Measurements from ENCODE around the gene SDK1.
A peak's percentile ranks its signal among the peaks of the same experiment; 100 is the strongest.

The SDK1 gene

DNA sequence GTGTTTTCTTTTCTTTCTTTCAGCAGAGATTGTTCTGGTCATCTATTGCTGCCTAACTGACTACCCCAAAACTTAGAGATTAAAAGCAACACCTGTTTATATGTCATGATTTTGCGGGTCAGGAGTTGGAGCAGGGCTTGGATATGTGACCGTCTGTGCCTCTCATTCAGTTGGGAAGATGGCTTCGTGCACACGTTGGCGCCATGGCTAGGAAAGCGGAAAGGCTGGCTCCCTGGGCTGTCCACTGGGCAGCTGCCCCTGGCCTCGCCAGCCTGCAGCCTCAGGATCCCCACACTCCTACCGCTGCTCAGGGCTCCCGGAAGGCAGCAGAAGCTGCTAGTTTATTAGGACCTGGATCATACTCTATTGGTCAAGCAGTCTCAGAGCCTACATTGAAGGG lies 742.9 kb downstream of the SDK1 start:
- no peak overlapping the region for H2BK12ac ChIP-seq (ENCODE audit: low read length)
- H3K4me1 ChIP-seq (ENCODE audit: control insufficient read depth in 2 of 2, insufficient read depth in 1 of 2, low read depth in 1 of 2, low read length in 2 of 2): peaks cover 0 to 1% of the 10 kb centered on the region in 2 donors
- H3K27ac ChIP-seq (replicated peaks; ENCODE audit: low read length): no peak overlapping the region
- no peak for DNase-seq (ENCODE audit: low spot score)
- H4K91ac ChIP-seq (ENCODE audit: low read depth, low read length, poor library complexity): no peak overlapping the region
- no peak overlapping the region for H3K4me2 ChIP-seq (ENCODE audit: insufficient read depth, low read length, poor library complexity, severe bottlenecking)
- no peak overlapping the region for H3K4ac ChIP-seq (ENCODE audit: low read length)
- H3K9ac ChIP-seq (ENCODE audit: low read depth, low read length, poor library complexity): no peak overlapping the region
- no peak overlapping the region for H2AK5ac ChIP-seq (ENCODE audit: low read depth, low read length)
- no peak overlapping the region for H3K18ac ChIP-seq (ENCODE audit: low read length)
- no peak overlapping the region for H2BK5ac ChIP-seq (ENCODE audit: low read length)
- H2BK120ac ChIP-seq (ENCODE audit: low read depth, low read length): no peak overlapping the region
- no peak overlapping the region for H4K8ac ChIP-seq (ENCODE audit: low read depth, low read length)
- H3K23ac ChIP-seq (ENCODE audit: low read depth, low read length, poor library complexity): no peak overlapping the region
- no peaks in the 10 kb centered on the region for H3K9me3 ChIP-seq (replicated peaks in 1 of 2; ENCODE audit: control insufficient read depth in 2 of 2, insufficient read depth in 1 of 2, low read depth in 1 of 2, low read length in 2 of 2)
- H3K14ac ChIP-seq (ENCODE audit: low read length): no peak overlapping the region
- WGBS, 2 donors (ENCODE audit: extremely low coverage in 2 of 2, insufficient read length in 2 of 2, insufficient replicate concordance in 1 of 2): no CpG with 5 or more reads among the region's 9 CpGs
- no peak overlapping the region for H2AFZ ChIP-seq (ENCODE audit: low read length)
- H3K36me3 ChIP-seq (replicated peaks in 1 of 2; ENCODE audit: control insufficient read depth in 2 of 2, insufficient read depth in 2 of 2, low read length in 2 of 2): no peaks in the 10 kb centered on the region
- H3K4me3 ChIP-seq (ENCODE audit: low read length in 2 of 2): no peak overlapping the region
- no peaks in the 10 kb centered on the region for H3K79me1 ChIP-seq (ENCODE audit: low read depth, low read length)
- H2BK15ac ChIP-seq (ENCODE audit: low read length): no peak overlapping the region
- H3K27me3 ChIP-seq (ENCODE audit: control insufficient read depth in 3 of 3, insufficient read depth in 3 of 3, low read depth in 1 of 3, low read length in 3 of 3): no peaks in the 10 kb centered on the region

GRCh38 chr7:4045450-4045849 lies 744.4 kb downstream of the SDK1 start:
- H3K4me3 ChIP-seq (ENCODE audit: low read length in 2 of 2): no peak overlapping the region
- no peaks in the 10 kb centered on the region for H3K79me1 ChIP-seq (ENCODE audit: low read depth, low read length)
- H2BK120ac ChIP-seq (ENCODE audit: low read depth, low read length): no peak overlapping the region
- H2AFZ ChIP-seq (ENCODE audit: low read length): no peak overlapping the region
- no peak overlapping the region for H4K8ac ChIP-seq (ENCODE audit: low read depth, low read length)
- H3K23ac ChIP-seq (ENCODE audit: low read depth, low read length, poor library complexity): no peak overlapping the region
- no peak overlapping the region for H3K27ac ChIP-seq (replicated peaks; ENCODE audit: low read length)
- H3K4me2 ChIP-seq (ENCODE audit: insufficient read depth, low read length, poor library complexity, severe bottlenecking): no peak overlapping the region
- H2BK5ac ChIP-seq (ENCODE audit: low read length): no peak overlapping the region
- H3K4me1 ChIP-seq (ENCODE audit: control insufficient read depth in 2 of 2, insufficient read depth in 1 of 2, low read depth in 1 of 2, low read length in 2 of 2): no peaks in the 10 kb centered on the region
- no CpG with 5 or more reads among the region's 15 CpGs for WGBS, 2 donors (ENCODE audit: extremely low coverage in 2 of 2, insufficient read length in 2 of 2, insufficient replicate concordance in 1 of 2)
- no peak overlapping the region for H2BK15ac ChIP-seq (ENCODE audit: low read length)
- no peak overlapping the region for H4K91ac ChIP-seq (ENCODE audit: low read depth, low read length, poor library complexity)
- no peak overlapping the region for H3K9ac ChIP-seq (ENCODE audit: low read depth, low read length, poor library complexity)
- no peaks in the 10 kb centered on the region for H3K9me3 ChIP-seq (replicated peaks in 1 of 2; ENCODE audit: control insufficient read depth in 2 of 2, insufficient read depth in 1 of 2, low read depth in 1 of 2, low read length in 2 of 2)
- H3K4ac ChIP-seq (ENCODE audit: low read length): no peak overlapping the region
- DNase-seq (ENCODE audit: low spot score): no peak
- peak overlapping the region; percentile 27 for H3K18ac ChIP-seq (ENCODE audit: low read length)
- no peak overlapping the region for H3K14ac ChIP-seq (ENCODE audit: low read length)
- H2AK5ac ChIP-seq (ENCODE audit: low read depth, low read length): no peak overlapping the region
- no peak overlapping the region for H2BK12ac ChIP-seq (ENCODE audit: low read length)
- no peaks in the 10 kb centered on the region for H3K27me3 ChIP-seq (ENCODE audit: control insufficient read depth in 3 of 3, insufficient read depth in 3 of 3, low read depth in 1 of 3, low read length in 3 of 3)
- no peaks in the 10 kb centered on the region for H3K36me3 ChIP-seq (replicated peaks in 1 of 2; ENCODE audit: control insufficient read depth in 2 of 2, insufficient read depth in 2 of 2, low read length in 2 of 2)

- H3K9ac ChIP-seq (ENCODE audit: low read depth, low read length, poor library complexity): no peak overlapping the region
- H3K4me3 ChIP-seq (ENCODE audit: low read length in 2 of 2): no peak overlapping the region
- H2BK15ac ChIP-seq (ENCODE audit: low read length): no peak overlapping the region
- H3K4ac ChIP-seq (ENCODE audit: low read length): no peak overlapping the region
- H2BK12ac ChIP-seq (ENCODE audit: low read length): no peak overlapping the region
- H3K27me3 ChIP-seq (ENCODE audit: control insufficient read depth in 3 of 3, insufficient read depth in 3 of 3, low read depth in 1 of 3, low read length in 3 of 3): no peaks in the 10 kb centered on the region
- H3K4me1 ChIP-seq (ENCODE audit: control insufficient read depth in 2 of 2, insufficient read depth in 1 of 2, low read depth in 1 of 2, low read length in 2 of 2): no peaks in the 10 kb centered on the region
- no peaks in the 10 kb centered on the region for H3K36me3 ChIP-seq (replicated peaks in 1 of 2; ENCODE audit: control insufficient read depth in 2 of 2, insufficient read depth in 2 of 2, low read length in 2 of 2)
- H2AFZ ChIP-seq (ENCODE audit: low read length): no peak overlapping the region
- H3K14ac ChIP-seq (ENCODE audit: low read length): no peak overlapping the region
- H2AK5ac ChIP-seq (ENCODE audit: low read depth, low read length): no peak overlapping the region
- H4K91ac ChIP-seq (ENCODE audit: low read depth, low read length, poor library complexity): no peak overlapping the region
- no peaks in the 10 kb centered on the region for H3K9me3 ChIP-seq (replicated peaks in 1 of 2; ENCODE audit: control insufficient read depth in 2 of 2, insufficient read depth in 1 of 2, low read depth in 1 of 2, low read length in 2 of 2)
- DNase-seq (ENCODE audit: low spot score): no peak
- no peak overlapping the region for H4K8ac ChIP-seq (ENCODE audit: low read depth, low read length)
- no CpG with 5 or more reads among the region's 8 CpGs for WGBS, 2 donors (ENCODE audit: extremely low coverage in 2 of 2, insufficient read length in 2 of 2, insufficient replicate concordance in 1 of 2)
- H3K79me1 ChIP-seq (ENCODE audit: low read depth, low read length): no peaks in the 10 kb centered on the region
- H3K23ac ChIP-seq (ENCODE audit: low read depth, low read length, poor library complexity): no peak overlapping the region
- H2BK120ac ChIP-seq (ENCODE audit: low read depth, low read length): no peak overlapping the region
- no peak overlapping the region for H3K4me2 ChIP-seq (ENCODE audit: insufficient read depth, low read length, poor library complexity, severe bottlenecking)
- H3K18ac ChIP-seq (ENCODE audit: low read length): no peak overlapping the region
- H3K27ac ChIP-seq (replicated peaks; ENCODE audit: low read length): no peak overlapping the region
- H2BK5ac ChIP-seq (ENCODE audit: low read length): no peak overlapping the region
Observed at GRCh38 chr7:4045975-4046374, 744.9 kb downstream of the SDK1 start.

DNA sequence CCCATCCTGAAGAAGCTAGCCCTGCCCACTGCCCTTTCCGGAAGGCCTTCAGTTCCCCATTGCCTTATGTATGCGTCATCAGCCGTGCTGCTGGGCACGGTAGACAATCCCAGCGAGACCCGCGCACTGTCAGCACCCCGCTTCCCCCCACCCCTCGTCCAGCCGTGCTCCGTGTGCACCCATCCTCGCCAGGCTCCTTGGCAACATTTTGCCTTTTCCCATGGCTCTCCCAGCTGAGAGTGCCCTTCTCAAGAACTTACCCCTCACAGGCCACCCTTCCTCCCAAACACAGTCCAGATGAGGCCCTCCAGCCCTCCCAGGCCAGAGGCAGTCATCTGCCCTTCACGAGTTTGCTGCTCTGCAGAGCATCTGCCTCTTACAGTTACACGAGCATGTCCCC lies 747.3 kb downstream of the SDK1 start:
- peak overlapping the region; percentile 27 for H2AK5ac ChIP-seq (ENCODE audit: low read depth, low read length)
- no peaks in the 10 kb centered on the region for H3K4me1 ChIP-seq (ENCODE audit: control insufficient read depth in 2 of 2, insufficient read depth in 1 of 2, low read depth in 1 of 2, low read length in 2 of 2)
- peak overlapping the region in 1 of 2 donors; percentile 45 for H3K4me3 ChIP-seq (ENCODE audit: low read length in 2 of 2)
- peak overlapping the region; percentile 59 for H3K18ac ChIP-seq (ENCODE audit: low read length)
- H2BK12ac ChIP-seq (ENCODE audit: low read length): no peak overlapping the region
- H3K9me3 ChIP-seq (replicated peaks in 1 of 2; ENCODE audit: control insufficient read depth in 2 of 2, insufficient read depth in 1 of 2, low read depth in 1 of 2, low read length in 2 of 2): no peaks in the 10 kb centered on the region
- H4K8ac ChIP-seq (ENCODE audit: low read depth, low read length): no peak overlapping the region
- peaks cover 0 to 3% of the 10 kb centered on the region in 2 donors for H3K36me3 ChIP-seq (replicated peaks in 1 of 2; ENCODE audit: control insufficient read depth in 2 of 2, insufficient read depth in 2 of 2, low read length in 2 of 2)
- no peak for DNase-seq (ENCODE audit: low spot score)
- peak overlapping the region; percentile 39 for H2BK5ac ChIP-seq (ENCODE audit: low read length)
- no peak overlapping the region for H3K4ac ChIP-seq (ENCODE audit: low read length)
- H3K4me2 ChIP-seq (ENCODE audit: insufficient read depth, low read length, poor library complexity, severe bottlenecking): no peak overlapping the region
- no peak overlapping the region for H3K23ac ChIP-seq (ENCODE audit: low read depth, low read length, poor library complexity)
- no peak overlapping the region for H4K91ac ChIP-seq (ENCODE audit: low read depth, low read length, poor library complexity)
- H3K79me1 ChIP-seq (ENCODE audit: low read depth, low read length): no peaks in the 10 kb centered on the region
- no peak overlapping the region for H2BK120ac ChIP-seq (ENCODE audit: low read depth, low read length)
- H2AFZ ChIP-seq (ENCODE audit: low read length): no peak overlapping the region
- H3K27ac ChIP-seq (replicated peaks; ENCODE audit: low read length): no peak overlapping the region
- no peak overlapping the region for H3K14ac ChIP-seq (ENCODE audit: low read length)
- H2BK15ac ChIP-seq (ENCODE audit: low read length): no peak overlapping the region
- H3K9ac ChIP-seq (ENCODE audit: low read depth, low read length, poor library complexity): no peak overlapping the region
- H3K27me3 ChIP-seq (ENCODE audit: control insufficient read depth in 3 of 3, insufficient read depth in 3 of 3, low read depth in 1 of 3, low read length in 3 of 3): no peaks in the 10 kb centered on the region
- no CpG with 5 or more reads among the region's 14 CpGs for WGBS, 2 donors (ENCODE audit: extremely low coverage in 2 of 2, insufficient read length in 2 of 2, insufficient replicate concordance in 1 of 2)
